AG04449 (cell line): Measurements from ENCODE around the gene H2BW2.
"Not testable (repeated sequence)": the region's sequence is repeated elsewhere in the genome, so short reads cannot be mapped to it uniquely, and the experiment has no call there.

Experiments used
- CTCF ChIA-PET: fragments of 350-600 bp; formaldehyde crosslinking; extraction: SDS; loops from one replicate; lab custom pipeline; 2021; ENCODE audit warnings: antibody characterized with exemption; lab: Yijun Ruan, JAX
- POLR2A ChIA-PET: fragments of 400-600, 350-600 bp; formaldehyde crosslinking; extraction: SDS; loops from one replicate; lab custom pipeline; 2020; ENCODE audit warnings: antibody characterized with exemption, inconsistent platforms; lab: Yijun Ruan, JAX
- DNase-seq: peaks from one replicate; pipeline ENCODE4 v3.0.0-alpha.2; 2010; ENCODE audit warnings: low read depth, low spot score
- H3K4me3 ChIP-seq: 2 replicates; pipeline ENCODE4 v1.5.1; 2011; ENCODE audit warnings: low read depth, mild to moderate bottlenecking, control low read depth, low read length
- CTCF ChIP-seq: IDR thresholded peaks from one replicate; pipeline ENCODE4 v1.5.1; 2011; ENCODE audit warnings: mild to moderate bottlenecking, moderate library complexity, low read length, control low read depth, inconsistent platforms; ENCODE audit not compliant: insufficient read depth; ENCODE audit errors: missing control alignments

Gene H2BW2

GRCh38 chrX:104018126-104018525 is 21.6 kb upstream of the H2BW2 start:
- no peak for DNase-seq
- POLR2A ChIA-PET, result no interaction called here
- CTCF ChIA-PET, result no interaction called here
- no peak overlapping the region for H3K4me3 ChIP-seq
- no peak for TF ChIP-seq CTCF

- DNase-seq, result no peak
- no peak overlapping the region for H3K4me3 ChIP-seq
- CTCF ChIA-PET, result no interaction called here
- POLR2A ChIA-PET, result no interaction called here
- TF ChIP-seq CTCF, result no peak
Measured at GRCh38 chrX:104041003-104041402, 1.2 kb downstream of the H2BW2 start.

GRCh38 chrX:104045642-104046041 is 5.9 kb downstream of the H2BW2 start:
- POLR2A ChIA-PET, result no interaction called here
- H3K4me3 ChIP-seq, result no peak overlapping the region
- no peak for DNase-seq
- CTCF ChIA-PET, result no interaction called here
- no peak for TF ChIP-seq CTCF

- DNase-seq, result no peak
- H3K4me3 ChIP-seq, result no peak overlapping the region
- no peak for TF ChIP-seq CTCF
- ChIA-PET CTCF (no interaction called here), POLR2A (no interaction called here)
Measured at GRCh38 chrX:104047171-104047570, 7.4 kb downstream of the H2BW2 start.

GRCh38 chrX:104054956-104055355 is 15.2 kb downstream of the H2BW2 start:
- DNase-seq, POLR2A ChIA-PET, H3K4me3 ChIP-seq, CTCF ChIA-PET: not testable (repeated sequence)

GRCh38 chrX:104062636-104063035 is 22.9 kb downstream of the H2BW2 start:
- H3K4me3 ChIP-seq, POLR2A ChIA-PET, CTCF ChIA-PET, DNase-seq: not testable (repeated sequence)

GRCh38 chrX:104075778-104076445 is 36.2 kb downstream of the H2BW2 start, which contains the start of gene TMSB15C:
Gene TMSB15C, minus strand, starts transcription at chrX:104076236.
- CTCF ChIA-PET, H3K4me3 ChIP-seq, POLR2A ChIA-PET, DNase-seq: not testable (repeated sequence)

- POLR2A ChIA-PET, H3K4me3 ChIP-seq, DNase-seq, CTCF ChIA-PET: not testable (repeated sequence)
Measured at GRCh38 chrX:104077854-104078253, 38.1 kb downstream of the H2BW2 start.
